UCSD-AML1 (cell line): Measurements from ENCODE around the gene TAF6.
A peak's percentile ranks its signal among the peaks of the same experiment; 100 is the strongest.

Experiments used
- DNase-seq: peaks from one replicate; lab custom pipeline; 2025; ENCODE audit not compliant: unreplicated experiment; lab: John Stamatoyannopoulos, UW

Gene TAF6

DNA sequence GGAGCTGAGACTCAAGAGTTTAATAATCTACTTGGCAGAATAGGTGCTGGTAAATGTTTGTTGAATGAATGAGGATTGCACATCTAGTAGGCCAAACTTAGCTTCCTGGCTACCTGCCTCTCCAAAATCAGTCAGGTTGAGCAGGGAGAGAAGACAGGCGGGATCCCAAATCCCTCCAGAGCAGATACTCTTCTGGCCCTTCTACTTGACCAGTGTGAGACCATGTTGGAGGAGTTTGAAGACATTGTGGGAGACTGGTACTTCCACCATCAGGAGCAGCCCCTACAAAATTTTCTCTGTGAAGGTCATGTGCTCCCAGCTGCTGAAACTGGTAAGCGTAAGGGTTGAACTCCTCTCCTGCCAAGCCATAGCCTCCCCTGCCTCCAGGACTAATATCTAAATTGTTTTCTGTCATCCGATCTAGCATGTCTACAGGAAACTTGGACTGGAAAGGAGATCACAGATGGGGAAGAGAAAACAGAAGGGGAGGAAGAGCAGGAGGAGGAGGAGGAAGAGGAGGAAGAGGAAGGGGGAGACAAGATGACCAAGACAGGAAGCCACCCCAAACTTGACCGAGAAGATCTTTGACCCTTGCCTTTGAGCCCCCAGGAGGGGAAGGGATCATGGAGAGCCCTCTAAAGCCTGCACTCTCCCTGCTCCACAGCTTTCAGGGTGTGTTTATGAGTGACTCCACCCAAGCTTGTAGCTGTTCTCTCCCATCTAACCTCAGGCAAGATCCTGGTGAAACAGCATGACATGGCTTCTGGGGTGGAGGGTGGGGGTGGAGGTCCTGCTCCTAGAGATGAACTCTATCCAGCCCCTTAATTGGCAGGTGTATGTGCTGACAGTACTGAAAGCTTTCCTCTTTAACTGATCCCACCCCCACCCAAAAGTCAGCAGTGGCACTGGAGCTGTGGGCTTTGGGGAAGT, 5.4 kb upstream of the TAF6 start:
- peak; percentile 13 for DNase-seq

DNA sequence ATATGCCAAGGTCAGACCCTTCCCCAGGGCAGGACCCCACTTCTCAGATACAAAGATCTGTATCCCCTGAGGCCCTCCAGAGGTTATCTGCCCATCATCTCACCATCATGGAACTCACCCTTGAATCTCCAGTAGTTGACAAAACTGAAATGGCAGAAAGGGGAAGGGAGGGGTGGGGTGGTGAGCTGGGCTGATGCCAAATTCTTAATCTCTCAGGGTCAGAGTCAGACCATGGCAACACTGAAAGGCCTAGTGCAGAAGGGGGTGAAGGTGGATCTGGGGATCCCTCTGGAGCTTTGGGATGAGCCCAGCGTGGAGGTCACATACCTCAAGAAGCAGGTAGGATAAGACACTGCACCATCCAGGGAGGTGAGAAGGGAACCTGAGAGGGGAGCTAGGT, 3.4 kb upstream of the TAF6 start:
- no peak for DNase-seq

DNA sequence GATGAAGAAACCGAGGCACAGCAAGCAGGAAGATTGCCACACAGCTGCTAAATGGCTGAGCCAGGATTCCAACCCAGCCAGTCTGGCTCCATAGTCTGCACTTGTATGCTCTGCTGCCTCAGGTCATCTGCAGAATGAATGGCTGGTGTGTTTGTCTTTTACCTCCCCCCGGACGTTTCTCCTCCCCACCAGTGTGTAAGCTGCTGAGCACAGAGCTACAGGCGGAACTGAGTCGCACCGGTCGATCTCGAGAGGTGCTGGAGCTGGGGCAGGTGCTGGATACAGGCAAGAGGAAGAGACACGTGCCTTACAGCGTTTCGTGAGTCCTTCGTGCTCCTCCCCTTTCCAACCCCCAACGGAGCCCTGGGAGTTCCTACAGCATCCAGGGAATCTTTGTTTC, 2.9 kb upstream of the TAF6 start:
- DNase-seq, result no peak

DNA sequence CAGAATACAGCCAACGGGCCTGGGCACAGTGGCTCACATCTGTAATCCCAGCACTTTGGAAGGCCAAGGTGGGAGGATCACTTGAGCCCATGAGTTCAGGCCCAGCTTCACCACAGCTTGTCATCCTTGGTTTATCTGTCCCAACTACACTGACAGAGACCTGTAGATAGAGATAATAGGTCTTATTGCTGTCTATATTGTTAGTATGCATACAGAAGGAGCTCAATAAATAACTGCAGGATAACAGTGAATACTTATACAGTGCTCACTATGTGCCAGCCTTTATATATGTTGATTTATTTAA, 1.5 kb upstream of the TAF6 start:
- DNase-seq, result no peak

DNA sequence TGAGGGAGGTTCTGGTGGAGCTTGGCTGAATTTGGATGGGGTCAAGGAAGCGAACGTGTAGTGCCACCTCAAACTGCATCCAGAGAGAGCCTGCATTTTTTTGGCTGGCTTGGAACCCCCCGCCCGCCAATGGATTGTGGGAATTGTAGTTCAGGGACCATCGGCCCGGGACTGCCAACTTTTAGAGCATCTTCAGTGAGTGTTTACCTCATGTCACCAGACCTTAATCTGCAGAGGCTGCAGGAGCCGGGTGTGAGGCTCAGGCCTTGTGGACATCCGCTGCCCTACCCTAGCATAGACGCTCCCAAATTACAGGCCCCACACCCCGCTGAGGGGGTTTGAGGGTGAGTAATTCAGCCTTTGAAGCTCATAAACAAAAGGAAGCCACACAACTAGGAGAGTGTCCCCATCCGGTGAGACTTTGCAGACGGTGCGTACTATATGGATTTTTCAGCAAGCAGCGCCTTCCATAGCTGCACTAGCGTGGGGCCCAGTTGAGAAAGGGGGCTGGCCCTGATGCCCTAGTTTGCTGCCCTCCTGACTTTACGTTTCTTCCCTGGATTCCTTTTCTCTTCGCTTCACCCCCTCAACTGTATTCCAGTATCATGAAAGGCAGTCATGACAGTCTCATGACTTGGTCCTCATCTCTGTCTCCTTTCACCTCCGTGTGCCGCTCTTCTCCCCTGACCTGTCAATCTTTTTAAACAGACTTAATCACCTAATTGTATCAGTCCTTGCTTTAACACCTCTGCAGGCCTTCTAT, 993 bp upstream of the TAF6 start:
- DNase-seq, result no peak

DNA sequence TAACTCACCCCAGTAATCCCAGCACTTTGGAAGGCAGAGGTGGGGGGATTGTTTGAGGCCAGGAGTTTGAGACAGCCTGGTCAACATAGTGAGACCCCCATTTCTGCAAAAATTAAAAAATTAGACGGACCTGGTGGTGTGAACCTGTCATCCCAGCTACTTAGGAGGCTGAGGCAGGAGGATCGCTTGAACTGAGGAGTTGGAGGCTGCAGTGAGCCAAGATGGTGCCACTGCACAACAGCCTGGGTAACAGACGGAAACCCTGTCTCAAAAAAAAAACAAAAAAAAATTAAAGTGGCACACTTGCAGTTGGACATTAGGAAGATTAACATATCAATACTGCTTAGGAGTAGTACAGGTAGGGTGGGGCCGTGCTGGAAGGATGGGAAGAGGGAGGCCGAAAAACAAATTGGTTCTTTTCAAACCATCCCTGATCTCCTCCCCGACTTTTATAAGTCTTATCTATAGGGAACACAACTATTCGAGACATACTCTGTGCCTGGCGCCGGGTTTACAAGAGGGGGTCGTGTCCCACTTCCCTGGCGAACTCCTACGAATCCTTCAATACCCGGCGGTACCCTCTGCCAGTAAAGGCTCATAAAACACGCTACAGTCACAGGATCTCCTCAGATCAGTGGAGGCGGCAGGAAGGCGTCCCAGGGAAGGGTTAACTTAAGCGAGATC, 628 bp downstream of the TAF6 start:
- DNase-seq, result no peak

DNA sequence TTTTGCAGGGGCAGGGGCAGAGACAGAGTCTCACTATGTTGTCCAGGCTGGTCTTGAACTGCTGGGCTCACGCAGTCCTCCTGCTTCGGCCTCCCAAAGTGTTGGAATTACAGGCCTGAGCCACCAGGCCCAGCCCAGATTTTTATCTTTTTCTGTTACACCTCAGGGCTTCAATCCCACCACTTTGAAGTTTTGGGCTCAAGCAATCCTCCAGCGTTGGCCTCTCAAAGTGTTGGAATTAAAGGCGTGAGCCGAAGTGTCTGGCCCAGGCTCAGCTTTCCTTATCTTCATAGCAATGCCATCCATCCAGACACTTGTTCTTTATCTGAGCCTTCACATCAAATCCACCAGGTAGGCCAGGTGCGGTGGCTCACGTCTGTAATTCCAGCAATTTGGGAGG, 4.1 kb downstream of the TAF6 start:
- DNase-seq, result no peak

DNA sequence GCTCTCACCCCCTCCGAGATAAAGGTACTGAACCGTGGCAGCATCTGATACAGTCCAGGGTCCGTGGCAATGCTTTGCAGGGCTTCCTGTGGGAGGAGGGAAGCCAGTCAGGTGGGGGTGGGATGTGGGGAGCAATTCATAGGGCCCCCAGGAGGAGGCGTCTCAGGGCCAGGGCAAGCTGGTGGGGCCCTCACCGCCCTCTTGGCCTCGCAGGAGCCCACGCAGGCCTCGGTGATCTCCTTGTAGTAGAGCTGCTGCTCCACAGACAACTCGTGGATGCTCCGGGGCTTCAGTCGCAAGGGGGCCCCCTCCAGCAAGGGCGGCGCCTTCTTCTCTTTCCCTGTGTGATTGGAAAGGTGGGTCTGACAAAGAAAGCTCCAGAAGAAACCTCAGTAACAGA, 7.2 kb downstream of the TAF6 start:
- no peak for DNase-seq

DNA sequence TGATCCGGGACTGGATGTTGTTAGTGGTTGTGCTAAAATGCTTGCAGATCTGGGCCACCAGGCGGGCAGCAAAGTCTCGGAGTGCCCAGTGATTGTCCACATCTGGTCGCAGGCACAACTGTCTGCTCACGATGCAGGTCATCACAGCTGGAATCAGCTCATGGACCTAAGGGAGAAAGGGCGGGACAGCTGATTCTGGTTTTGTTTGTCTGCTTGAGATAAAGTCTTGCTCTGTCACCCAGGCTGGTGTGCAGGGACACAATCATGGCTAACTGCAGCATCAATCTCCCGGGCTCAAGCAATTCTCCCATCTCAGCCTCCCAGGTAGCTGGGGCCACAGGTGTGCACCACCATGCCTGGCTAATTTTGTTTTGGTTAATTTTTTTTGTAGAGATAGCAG, 8.0 kb downstream of the TAF6 start:
- DNase-seq, result no peak

DNA sequence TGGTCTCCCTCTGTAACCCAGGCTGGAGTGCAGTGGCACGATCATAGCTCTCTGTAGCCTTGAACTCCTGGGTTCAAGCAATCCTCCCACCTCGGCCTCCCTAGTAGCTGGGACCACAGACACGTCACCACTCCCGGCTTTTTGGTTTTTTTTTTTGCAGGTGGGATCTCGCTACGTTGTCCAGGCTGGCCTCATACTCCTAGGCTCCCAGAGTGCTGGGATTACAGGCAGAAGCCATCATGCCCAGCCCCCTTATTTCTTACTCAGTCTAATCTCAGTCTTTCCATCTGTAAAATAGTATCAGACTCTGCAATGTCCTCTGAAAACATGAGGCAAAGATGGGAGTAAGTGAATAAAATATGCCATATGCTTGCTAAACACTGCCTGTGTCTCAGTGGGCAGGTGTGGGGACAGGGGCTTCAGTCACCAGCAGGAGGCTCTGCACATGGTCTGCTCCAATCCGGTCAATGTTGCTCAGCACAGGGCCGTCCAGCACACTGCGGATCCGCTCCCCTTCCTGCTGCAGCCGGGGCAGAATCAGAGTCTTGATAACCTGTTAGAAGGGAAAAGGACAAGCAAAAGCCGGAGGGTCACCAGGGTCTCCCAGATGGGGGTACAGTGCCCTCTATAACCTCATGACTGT, 9.5 kb downstream of the TAF6 start:
- DNase-seq, result no peak

DNA sequence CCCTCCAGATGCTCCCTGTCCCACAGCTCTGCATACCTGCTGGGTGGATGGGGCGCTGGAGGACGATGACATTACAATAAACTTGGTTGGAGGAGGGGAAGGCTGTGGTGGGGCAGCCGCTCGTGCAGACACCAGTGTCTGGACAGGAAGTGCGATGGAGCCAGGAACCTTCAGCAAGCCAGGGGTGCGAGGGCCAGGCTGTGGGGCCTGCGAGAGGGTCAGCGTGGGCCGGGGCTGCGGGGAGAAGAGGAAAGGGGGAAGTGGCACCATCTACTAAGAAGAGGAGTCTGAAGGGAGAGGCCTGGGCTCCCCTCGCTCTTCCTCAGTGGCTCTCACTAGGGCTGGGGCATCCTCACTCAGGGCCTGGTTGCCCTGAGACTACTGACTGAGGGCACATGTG, 11.3 kb downstream of the TAF6 start:
- no peak for DNase-seq

DNA sequence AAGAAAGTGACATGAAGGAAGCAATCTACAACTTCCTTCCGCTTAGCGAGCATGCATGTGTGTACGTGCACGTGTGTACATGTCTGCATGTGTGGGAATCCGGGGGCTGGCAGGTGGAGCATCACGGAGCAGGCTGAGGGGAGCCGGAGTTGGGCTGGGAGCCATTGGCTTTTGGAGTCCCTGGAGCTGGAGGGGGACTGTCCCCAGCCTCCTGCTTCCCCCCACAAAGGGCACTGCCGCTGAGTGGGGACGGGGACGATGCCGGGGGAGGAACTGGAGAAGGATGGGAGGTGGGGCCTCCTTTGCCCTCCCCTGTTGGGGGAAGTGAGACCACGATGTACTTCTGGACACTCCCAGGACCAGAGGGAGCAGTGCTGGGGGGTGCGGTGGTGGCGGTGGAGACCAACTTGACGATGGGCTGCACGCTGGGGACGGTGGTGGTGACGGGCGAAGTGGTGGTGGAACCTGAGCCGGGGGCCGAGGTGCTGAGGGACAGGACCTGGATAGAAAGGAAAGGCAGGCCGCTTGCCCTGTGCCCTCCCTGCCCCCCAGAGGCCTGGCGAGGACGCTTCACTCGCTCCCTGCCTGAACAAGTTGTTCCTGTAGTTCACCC, 11.9 kb downstream of the TAF6 start:
- DNase-seq, result no peak

DNA sequence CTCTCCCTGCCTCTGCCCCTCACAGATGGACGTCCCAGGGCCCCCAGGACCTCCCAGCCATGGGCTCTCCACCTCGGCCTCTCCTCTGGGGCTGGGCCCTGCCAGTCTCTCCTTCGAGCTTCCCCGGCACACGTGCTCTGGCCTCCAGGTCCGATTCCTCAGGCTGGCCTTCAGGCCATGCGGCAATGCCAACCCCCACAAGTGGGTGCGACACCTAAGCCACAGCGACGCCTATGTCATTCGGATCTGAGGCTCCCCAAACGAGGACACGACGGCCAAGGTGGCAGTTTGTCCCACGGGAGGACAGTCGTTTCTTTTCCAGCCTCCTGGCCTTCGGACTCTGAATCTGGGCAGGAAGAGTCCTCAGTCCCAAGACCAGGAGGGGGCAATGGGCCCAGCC, 12.5 kb downstream of the TAF6 start:
- no peak for DNase-seq

DNA sequence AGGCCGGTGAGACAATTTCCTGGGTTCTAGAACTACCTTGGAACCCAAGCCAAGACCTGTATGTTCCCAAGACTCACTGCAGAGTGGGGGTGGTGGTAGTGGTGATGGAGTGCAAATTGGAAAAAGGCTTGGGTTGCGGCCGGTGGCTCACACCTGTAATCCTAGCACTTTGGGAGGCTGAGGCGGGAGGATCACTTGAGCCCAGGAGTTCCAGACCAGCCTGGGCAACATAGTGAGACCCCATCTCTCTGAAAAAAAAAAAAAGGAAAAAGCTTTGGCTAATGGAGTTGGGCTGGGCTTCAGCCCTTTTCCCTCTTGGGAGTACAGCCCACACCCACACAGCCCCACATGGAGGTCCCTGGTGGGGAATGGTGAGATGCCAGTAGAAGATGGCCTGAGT, 13.6 kb downstream of the TAF6 start:
- no peak for DNase-seq

DNA sequence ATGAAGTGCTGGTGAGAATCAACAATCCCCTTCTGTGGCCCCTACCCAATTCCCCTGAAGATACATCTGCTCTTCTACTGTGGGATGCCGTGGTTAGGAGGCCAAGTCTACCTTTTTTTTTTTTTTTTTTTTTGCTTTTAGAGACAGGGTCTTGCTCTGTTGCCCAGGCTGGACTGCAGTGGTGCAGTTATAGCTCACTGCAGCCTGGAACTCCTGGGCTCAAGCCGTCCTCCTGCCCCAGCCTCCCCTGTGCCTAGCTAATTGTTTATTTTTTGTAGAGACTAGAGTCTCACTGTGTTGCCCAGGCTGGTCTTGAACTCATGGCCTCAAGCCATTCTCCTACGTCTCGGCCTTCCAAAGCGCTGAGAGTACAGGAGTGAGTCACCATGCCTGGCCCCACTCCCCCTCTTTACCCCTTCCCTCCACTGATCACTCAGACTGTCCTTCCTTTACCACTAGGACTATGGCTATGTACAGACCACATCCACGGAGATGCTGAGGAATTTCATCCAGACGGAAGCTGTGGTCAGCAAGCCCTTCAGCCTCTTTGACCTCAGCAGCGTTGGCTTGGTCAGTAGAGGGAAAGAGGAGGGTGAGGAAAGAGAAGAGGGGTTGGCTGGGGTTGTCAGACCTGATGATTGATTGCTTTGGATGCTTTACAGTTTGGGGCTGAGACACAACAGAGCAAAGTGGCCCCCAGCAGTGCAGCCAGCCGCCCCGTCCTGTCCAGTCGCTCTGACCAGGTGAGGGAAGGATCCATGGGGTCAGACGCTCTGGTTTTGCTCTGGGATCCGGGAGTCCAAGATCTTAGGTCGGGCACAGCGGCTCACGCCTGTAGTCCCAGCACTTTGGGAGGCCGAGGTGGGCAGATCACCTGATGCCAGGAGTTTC, 16.0 kb downstream of the TAF6 start:
- DNase-seq, result no peak

DNA sequence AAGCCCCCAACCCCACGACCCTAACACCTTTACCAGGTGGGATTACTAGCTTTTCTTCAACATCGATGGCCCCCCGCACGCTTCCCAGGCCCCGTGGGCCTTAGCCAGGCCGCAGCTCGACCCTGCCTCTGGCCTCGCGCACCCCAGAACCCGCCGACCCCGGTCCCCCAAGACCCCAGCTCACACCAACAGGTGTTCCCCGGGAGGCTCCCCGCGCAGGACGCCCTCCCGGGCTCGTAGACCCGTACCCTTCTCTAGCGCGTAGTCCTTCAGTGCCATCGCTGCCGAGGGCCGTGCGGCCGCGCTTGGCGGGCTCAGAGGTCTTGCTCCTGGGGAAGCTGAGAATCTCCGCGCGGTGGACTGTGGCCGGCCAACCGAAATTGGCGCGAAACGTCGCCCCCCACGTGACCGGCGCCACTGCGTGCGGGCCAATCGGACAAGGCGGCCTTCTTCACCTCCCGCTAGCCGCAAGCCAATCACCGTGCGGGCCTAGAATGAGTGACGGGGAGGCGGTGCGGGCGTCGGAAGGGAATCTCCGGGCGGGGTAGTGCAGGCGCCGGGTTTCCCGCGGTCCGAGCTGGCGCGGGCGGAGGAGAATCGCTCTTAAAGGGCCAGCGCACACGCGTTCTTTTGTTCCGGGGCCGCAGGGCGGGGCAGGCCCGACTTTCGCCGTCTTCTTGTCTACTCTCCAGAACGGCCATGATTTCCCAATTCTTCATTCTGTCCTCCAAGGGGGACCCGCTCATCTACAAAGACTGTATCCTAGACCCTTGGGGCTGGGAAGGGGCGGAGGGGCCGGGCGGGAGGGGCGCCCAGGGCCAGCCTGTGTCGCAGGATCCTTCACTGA, 17.9 kb downstream of the TAF6 start, which contains the start of the genes AP4M1 and MCM7:
AP4M1 (plus strand) TSS at position 628 of the 847 bp plus-strand sequence; CDS start at position 700, 72 bp downstream.
MCM7 (minus strand) TSS at position 382 of the 847 bp plus-strand sequence; CDS start at position 279, 103 bp downstream.
- peak; percentile 90 for DNase-seq

DNA sequence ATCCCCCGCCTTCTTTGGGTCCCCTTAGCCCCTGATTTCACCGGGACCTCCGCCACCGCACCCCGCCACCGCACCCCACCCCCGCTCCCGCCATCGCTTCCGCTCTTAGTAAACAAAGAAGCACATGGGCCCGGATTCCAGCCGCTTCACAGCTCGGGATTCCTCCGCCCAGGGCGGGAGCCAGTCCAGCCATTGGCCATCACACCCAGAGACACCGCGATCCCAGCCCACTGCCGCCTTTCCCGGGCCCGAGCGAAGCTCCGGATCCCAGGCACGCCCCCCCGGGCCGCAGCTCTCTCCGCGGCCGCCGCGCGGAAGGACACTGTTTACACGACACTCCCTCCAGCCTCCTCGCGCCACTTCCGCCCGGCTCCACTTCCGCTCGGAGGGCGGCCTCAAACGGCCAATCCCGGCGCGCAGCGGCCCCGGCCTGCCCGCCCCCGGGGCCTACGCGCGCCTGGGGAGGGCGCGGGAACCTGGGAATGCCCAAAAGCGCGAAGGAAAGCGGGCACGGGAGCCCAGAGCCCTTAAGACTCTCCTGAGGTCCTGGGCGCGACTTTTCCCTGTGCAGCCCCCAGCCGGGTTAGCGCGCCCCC, 18.6 kb downstream of the TAF6 start:
- peak; percentile 87 for DNase-seq

DNA sequence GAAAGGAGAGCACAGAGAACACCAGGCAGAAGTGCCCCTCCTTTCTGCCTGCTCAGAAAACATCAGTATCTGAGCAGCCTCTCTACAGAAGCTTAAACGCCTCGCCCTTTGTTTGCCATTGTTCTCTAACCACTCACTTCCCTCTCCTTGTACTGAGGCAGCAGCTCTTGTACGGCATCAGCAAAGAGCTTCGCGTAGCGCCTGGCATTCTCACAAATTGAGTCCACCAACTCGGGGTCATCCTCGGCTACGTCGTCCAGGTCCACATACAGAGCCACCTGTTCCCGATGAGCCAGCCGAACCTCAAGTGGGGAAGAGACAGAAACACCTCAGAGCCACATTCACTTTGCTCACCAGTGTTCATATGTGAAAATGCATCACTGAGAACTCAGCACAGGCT, 19.7 kb downstream of the TAF6 start:
- DNase-seq, result no peak
